SHP77 treated with DMSO at 0.1 percent for 48 hours (cell line): ENCODE measurements around the gene KCNIP2.
A peak's percentile ranks its signal among the peaks of the same experiment; 100 is the strongest.

Experiments used
- DNase-seq: peaks from one replicate; lab custom pipeline; 2025; lab: John Stamatoyannopoulos, UW

The KCNIP2 gene

DNA sequence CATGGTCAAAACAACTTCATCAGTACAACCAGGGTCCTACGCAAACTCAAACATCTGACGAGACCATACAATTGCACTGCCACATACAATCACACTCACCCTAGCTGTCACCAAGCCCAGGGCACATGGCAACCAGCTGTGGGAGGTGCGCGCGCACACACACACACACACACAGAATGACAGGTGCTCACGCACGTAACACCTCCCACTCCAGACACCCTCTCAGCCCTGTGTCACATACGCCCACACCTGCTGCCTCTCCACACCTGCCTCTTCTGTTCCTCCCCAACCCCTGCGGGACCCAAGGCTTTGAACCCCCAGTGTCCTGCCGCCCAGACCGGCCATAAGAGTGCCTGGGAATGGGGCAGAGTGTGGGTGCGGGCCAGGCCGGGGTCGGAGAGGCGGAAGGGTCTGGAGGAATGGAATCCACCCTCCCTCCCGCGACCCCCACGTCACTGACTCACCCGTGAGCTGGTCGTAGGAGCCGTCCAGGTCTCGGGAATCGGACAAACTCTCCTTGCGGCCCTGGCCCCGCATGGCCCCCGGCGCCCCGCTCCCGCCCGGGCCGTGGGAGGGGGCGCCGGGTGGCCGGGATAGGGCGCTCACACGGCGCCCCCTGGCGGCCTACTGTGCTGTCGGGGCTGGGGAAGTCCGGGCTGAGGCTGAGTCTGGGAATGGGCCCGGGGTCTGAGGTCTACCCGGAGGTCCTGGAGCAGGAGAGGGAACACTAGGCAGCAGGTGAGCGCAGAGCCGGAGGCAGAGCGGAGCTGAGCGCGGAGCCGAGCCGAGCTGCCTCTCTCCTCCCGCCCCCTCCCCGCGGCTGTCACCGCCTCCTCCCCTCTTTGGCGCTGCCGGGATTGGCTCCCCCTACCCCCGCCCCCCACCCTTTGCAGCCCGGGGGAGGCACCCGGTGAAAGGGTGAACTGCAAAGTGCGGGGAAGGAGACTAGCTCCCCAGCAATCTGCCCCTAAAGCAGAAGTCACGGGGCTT is at the start of gene KCNIP2:
Gene KCNIP2 (minus strand): TSS at position 769 of the 990 bp plus-strand sequence. CDS start 232 bp downstream, at position 537.
- peak; percentile 11 for DNase-seq

DNA sequence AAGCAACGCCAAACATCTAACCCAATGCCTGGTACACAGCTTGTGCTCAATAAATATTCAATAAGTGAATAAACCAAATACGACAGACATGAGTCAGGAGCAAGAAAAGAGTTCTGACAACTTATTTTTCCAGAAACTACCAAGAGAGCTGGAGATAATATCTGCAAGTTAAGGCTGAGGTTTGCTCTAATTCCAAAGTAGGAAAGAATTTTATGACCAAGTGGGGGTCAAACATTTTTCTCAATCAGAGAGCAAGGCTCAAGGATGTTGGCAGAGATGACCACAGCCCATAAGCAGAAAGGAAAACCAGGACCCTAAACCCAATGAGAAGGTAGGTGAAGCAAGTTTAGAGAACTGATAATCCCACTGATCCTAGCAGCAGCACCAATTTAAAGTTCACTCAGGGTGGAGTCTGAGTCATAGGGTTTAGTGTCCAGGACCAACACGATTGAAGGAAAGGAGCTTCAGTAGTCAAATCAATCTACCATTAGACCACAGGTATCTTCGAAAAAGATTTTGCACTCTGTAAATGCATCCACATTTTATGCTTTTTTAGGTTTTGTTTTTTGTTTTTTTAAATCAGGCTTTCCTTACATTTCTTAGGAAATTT is 49.3 kb upstream of the KCNIP2 start:
- DNase-seq = no peak

DNA sequence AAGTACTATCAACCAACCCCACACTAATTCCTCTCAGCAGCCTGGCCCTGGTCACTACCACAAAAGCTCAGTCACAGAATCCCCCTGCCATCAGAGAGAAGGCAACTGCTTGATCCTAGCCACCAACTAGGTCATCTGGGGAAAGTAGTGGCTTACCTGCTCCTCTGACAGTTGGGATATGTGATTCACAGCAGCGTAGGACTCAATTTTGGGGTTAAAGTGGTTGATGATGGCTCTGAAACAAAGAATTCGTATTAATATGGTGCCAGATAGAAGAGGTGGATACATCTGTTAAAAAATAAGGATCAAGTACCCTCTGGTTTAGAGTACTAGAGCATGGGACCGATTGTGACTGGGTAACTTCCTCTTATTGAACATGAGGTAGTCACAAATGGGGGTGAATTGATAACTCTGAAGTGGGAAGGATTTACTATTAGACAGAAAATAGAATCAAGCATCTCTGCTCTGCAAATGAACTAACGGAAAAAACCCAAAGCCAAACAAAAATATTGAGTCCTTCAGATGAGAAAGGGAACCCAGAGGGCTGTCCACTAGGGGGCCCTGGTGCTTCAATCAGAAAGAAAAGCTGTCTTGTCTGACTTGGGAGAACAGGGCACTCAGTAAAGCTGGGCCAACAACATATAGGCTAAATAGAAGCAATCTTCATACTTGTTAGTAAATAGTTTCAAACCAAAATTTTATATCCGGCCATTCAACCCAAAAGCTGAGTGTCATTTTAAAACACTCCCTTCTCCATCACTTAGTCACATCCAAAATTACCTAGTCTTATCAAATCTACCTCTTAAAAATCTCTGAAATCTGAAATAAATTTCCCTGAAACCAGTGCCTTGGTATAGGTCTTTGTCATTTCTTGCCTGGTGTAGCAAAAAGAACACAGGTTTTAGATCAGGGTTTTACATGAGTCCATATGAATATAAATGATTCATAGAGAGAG is 45.9 kb upstream of the KCNIP2 start:
- no peak for DNase-seq

DNA sequence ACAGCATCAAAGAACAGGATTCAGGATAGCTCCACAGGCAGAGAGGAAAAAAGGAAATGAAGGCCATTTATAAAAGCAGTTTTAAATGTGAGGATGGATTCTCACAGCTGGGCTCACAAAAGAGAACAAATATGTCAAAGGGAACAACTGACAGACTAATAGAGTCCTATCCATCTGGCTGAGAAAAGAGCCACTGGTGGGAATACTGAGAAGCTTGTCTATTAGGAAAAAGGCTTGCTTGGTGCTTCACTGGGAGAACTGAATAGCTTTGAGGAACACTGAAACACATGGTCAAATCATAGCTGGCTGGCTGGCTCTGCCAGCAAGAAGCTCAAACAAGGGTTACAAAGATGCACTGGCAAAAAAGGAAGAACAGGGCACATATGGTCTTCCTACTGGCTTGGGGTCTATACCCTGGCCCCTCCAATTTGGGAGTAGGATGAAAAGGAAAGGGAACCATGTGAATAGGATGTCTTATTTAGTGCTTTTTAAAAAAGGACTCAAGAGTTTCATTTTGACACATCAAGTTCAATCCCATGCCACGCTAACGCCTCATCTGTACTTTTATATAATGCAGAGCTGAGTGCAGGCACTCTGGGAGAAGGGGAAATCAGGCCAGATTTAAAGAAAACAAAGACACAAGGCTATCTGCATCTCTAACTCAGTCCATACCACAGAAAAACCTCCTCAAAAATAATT is 44.8 kb upstream of the KCNIP2 start:
- DNase-seq = no peak

DNA sequence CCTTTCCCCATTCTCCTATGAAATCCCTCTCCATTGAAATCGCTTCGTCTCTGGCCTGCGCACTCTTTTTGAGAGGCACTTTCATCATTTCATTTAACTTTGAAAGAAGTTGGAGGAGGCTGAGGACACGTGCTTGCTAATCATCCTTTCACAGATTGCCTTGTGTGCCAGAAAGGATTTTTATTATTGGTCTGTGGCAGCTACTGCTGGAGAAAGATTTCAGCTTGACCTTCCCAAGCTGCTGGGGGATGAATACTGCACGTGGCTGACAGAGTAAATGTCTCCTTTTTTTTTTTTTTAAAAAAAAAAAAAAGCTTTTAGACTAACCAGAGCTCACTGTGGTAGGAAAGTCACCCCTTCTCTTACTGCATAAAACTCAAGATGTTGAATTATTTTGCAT is 44.2 kb upstream of the KCNIP2 start:
- no peak for DNase-seq

DNA sequence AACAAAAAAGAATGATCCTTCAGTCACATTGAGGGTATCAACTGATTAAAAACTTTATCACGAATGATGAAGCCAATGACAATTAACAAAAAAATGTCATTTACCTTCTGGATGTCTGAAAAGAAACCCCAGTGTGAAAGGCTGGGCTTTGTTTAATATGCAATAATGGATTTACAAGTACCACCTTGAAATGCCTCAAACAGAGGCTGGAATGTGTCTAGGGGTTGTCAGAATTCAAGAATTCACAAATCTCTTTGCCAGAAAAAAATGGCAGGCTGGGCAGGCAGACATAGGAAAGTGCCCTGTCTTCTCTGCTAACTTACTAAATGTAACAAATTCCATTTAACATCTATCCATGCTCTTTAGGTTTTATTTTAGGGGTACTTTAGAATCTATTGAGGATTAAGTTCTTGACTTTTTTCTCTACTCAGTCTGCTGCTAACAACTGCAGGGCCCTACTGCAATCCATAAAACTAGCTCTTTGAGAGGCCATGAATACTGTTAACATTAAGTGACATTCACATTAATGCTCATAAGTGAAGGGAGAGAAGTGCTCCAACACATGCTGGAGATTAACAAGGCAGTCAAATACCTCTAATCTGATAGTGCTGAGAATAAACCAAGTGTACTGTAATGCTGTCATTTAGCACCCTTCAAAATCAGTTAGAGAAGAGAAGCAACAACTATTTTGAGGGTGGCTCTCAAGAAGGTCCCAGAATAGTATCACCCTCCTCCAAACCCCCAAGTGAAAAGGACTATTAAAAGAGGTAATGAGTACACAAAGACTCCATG is 43.1 kb upstream of the KCNIP2 start:
- no peak for DNase-seq

DNA sequence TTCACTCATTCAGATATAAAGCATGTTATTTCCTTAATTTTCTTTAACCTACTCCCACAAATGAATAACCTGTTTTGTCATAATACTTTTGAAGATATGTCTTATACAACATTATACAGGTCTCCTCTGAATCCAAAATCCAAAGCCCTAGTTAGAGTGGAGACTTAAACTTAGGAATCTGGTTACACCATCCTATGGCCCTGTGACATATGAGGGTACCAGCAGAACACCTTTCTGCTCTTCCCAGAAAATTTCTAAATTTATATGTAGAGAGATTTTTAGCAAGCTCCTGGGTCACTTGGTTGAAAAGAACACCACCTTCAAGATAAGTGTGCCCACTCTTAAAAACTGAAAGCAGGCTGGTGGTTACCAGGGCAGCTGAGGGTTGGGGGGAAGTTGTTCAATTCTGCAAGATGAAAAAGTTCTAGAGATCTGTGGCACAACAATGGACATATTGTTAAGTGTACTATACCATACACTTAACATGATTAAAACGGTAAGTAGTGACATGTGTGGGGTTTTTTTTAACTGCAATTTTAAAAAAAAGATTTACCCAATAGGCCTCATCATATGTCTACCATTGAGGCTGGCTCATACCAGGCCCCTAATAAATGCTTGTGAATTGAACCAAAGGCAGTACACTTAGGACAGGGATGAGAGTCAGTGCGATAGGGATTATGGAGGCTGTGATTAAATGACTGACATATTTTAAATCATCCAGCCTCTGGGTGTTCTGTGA is 37.6 kb upstream of the KCNIP2 start:
- DNase-seq = no peak

DNA sequence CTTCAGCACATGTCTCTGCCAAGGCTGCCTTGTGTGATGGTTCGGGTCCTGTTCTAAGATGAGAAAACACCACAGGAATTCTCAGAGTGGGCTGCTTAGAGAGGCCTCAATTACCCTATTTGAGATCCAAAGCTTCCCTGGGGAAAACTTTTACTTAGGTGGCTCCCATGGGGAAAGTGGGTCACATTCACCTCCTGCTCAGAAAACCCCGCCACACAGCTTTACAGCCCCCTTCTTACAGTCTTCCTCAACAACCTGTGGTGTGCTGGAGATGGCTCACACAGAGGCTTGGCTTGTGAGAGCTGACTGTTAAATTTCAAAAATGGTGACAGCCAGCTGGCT is 36.6 kb upstream of the KCNIP2 start:
- DNase-seq = no peak

DNA sequence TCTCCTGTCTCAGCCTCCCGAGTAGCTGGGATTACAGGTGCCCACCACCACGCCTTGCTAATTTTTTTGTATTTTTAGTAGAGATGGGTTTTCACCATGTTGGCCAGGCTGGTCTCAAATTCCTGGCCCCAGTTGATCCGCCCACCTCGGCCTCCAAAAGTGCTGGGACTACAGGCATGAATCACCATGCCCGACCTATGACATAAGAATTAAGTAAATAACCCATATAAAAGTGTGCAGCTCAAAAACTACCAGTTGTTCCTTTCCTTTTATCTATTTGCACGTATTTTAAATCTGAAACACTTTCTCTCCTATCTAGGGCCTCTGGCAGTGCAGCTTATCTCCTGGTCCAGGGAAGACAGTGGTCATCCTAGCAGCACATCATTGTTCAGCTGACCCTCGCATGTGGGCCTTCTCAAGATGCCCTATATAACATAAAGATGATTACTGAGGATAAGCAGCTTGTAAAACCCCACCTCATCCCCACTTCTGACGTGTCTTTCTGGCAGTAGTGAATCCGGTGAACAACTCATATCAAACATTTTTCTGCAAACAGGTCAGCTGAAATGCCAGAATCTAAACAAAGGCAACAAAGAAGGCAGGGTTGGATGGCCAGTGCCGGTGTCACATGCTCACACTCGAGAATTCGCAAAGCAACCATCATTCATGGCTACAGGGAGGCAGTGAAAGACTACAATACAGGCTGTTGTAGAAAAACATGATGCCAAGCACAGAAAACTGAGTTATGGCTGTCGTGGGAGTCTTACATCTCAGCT is 36.0 kb upstream of the KCNIP2 start:
- no peak for DNase-seq

DNA sequence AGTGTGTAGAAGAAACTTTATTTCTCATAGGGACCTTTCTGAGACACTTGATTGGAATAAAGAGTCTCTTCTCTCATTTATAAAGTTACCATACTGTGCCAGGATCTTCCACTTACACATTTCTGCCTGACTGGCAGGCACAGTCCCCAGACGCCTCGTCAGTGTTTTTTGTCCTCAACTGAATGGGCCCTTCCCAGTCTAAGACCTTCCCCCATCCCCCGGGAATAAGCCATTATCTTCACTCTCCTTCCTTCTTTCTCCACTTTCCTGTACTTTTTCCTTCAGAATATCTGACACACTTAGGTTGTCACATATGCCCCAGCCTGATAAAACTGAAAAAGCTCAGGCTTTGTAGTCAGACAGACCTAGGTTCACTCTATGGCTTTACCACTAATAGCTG is 35.3 kb upstream of the KCNIP2 start:
- DNase-seq = no peak

DNA sequence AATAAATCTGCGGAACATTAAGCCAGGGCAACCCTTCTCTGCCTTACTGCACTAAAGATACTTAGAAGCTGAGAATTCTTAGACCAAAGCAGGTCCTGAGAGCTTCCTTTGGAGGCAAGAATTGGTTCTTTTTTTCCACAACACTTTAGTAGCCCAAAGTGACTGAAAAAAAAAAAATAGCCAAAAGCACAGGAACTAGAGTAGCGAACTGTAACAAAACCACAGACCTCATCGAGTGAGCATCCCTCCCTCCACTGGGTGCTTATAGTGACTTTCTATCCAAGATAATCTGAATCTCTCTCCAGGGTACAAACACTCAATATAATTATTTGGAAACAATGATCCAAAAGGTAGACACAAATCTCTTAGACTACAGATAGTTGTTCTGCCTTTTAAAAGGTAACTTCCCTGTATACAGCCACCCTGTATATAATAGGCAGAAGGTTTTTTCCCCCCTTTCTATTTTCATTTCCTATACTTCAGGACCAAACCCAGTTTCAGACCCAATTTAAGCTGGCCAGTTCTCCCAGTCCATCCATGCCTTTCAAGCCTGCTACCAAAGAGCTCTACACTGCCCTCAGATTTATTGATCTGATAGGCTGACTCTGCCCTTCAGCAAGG is 31.6 kb upstream of the KCNIP2 start:
- no peak for DNase-seq

DNA sequence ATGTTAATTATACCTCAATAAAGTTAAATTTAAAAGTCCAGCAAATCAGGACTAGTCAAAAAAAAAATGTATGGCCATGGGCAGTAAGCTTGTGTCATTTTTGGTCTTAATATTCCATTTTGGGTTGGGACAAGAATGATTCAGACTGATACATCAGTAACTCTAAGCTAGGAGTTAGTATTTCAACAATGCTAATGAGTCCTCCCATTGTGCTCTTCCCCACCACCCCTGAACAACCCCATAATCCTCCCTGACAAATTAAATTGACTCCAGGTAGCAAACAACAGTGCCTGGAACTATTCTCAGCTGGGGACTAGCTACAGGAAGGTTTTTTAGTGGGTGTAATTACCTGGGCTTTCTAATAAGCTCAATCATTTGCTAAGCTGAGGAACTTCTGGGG is 30.7 kb upstream of the KCNIP2 start:
- no peak for DNase-seq

DNA sequence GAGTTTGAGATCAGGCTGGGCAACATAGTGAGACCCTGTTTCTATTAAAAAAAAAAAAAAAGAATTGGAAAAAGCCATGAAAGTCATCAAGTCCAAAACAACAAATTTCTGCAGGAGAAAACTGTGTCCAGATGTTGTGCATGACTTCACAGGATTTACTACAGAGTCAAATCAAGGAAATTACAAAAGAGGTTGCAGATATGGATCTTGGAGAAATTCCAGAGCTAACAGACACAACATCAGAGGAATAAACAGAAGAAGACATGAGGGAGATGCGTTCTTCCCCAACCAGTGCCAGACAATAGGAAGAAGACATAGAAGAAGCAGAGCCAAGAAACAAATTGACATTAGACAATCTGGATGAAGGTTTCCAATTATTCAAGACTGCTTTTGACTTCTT is 24.3 kb upstream of the KCNIP2 start:
- DNase-seq = no peak

DNA sequence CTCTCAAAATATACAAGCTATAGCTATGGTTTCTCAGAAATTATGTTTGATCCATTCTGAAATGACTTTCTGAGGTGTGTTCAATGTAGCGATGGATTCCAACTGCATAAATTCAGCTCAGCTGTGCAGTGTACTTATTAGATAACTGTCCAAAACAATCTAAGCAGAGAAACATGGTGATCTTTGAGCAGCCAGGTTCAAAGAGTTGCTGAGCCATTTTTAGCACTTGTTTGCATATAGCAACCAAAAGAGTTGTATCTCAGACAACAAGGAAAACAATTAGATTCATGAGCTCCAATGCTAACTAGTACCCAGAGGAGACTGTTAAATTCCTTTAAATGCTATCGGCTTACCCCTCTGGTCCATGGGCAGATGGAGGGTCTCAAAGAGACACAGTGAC is 15.9 kb upstream of the KCNIP2 start:
- DNase-seq = no peak

DNA sequence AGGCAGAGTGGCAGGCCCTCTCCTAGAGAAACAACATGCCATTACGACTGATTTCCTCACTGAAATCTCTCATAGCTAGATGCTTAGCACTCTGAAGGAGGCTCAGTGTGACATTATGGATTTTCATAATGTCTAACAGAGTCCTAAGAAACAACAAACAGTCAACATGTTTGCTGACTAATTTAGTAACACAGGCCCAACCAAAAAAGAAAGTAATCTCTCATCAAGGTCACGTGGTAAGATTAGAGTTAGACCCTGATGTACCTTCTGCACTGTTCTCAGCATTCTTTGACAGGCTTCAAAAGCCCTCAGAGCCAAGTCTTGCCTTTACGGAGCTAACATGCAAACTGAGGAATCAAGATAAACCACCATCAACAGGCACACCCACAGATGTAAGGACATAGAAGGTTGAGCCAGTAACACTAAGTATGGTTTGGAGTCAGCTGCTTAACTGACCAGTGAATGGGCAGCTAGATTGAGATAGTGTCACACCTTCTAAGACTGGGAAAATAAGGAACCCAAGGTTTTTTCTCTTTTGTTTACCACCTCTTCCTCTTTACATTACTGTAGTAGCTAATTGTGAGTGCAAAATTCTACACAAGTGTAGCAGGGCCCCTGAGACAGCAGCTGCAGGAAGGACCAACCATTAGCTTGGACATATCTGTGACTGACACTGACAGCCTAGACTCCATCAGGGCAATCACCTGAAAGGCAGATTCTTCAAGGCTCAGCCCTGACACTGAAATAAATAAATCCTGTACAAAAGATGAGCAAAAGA is 15.3 kb upstream of the KCNIP2 start:
- no peak for DNase-seq

DNA sequence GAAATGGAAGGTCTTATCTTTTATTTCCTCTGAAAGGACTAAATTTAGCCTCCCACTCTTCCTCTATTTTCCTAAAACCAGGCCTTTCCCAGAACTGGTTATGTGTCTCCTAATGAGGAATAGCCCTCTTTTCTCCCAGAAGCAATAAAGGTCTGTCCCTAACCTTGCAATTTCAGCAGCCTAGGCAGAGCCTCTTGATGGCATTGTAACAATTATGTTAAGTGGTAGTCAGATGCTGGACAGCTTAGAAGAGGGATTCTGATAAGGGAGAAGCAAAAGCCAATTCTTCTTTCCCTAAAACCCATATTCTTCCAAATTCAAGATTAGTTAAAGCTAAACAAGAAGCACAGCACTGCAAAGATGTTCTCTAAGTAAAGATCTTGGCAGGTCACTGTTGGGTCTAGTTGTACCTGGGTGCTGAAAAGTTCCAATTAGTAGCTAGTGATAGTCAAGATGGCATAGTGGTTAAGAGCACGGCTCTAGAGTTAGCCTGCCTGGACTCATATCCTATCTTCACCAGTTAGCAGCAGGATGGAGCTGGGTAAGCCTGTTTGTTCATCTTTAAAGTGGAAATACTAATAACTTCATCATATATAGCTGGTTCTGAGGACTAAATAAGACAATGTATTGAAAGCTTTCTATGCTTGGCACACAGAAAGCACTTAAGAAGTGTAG is 14.3 kb upstream of the KCNIP2 start:
- no peak for DNase-seq

DNA sequence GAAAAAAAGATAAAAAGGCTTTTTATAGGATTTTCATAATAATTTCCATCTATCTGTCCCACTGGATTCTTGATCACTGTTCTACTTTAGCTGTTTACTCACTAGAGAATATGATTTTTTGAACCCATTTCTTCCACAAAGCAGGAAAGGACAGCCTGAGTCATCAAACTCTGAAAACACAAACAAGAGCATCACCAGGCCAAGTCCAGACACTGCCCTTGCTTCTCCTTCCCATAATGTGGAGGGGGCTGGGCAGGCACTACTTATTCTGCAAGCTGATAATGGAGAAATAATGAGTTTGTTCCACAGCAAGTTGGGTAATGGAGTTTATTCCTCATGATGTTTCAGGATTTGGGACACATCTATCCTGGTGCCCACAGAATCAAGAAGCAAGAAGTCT is 13.0 kb upstream of the KCNIP2 start:
- no peak for DNase-seq
